ENCODE data around the gene ANXA5. TPM values are rescaled to one million over a fixed set of nuclear protein-coding genes. Genes with fewer than 3 reads are reported as not detected.

Gene ANXA5
- total RNA-seq, 2 donors from 2014 or later, result 212 to 241 TPM

- 38 to 40% methylated on average over 2 to 3 of the region's 3 CpGs for WGBS, 2 experiments (ENCODE audit: insufficient coverage in 1 of 2, insufficient read length in 1 of 2)
- Mint-ChIP-seq H3K4me1 (peaks cover 7% of the 10 kb centered on the region), H3K9me3 (no peaks in the 10 kb centered on the region), H3K4me3 (no peak overlapping the region), H3K27me3 (ENCODE audit: insufficient read depth) (no peaks in the 10 kb centered on the region), H3K36me3 (ENCODE audit: low read depth) (no peaks in the 10 kb centered on the region), H3K27ac (no peak overlapping the region)
- no peak for DNase-seq
- peak; percentile 81 for TF ChIP-seq CTCF (conservative IDR thresholded peaks at IDR 0.05)
- Histone ChIP-seq H3K4me3 (ENCODE audit: low read length) (no peak overlapping the region), H3K27me3 (ENCODE audit: control insufficient read depth, insufficient read depth, low read length, poor library complexity, severe bottlenecking) (no peaks in the 10 kb centered on the region), H3K27ac (ENCODE audit: low read depth, low read length) (no peak overlapping the region), H3K9me3 (ENCODE audit: control insufficient read depth, low read length) (no peaks in the 10 kb centered on the region), H3K36me3 (ENCODE audit: control insufficient read depth, insufficient read depth, low read length) (no peaks in the 10 kb centered on the region), H3K4me1 (ENCODE audit: control insufficient read depth, insufficient read depth, low read length) (peaks cover 4% of the 10 kb centered on the region), H3K9ac (ENCODE audit: extremely low read depth, low read length, poor library complexity, severe bottlenecking) (no peak overlapping the region)
Measured at GRCh38 chr4:121726642-121727268, 30.0 kb upstream of the ANXA5 start.

GRCh38 chr4:121724671-121725070 lies 27.9 kb upstream of the ANXA5 start:
- no peaks in the 10 kb centered on the region for H3K9me3 Mint-ChIP-seq
- Histone ChIP-seq H3K36me3 (ENCODE audit: control insufficient read depth, insufficient read depth, low read length) (no peaks in the 10 kb centered on the region), H3K9ac (ENCODE audit: extremely low read depth, low read length, poor library complexity, severe bottlenecking) (no peak overlapping the region), H3K4me1 (ENCODE audit: control insufficient read depth, insufficient read depth, low read length) (peaks cover 8% of the 10 kb centered on the region), H3K9me3 (ENCODE audit: control insufficient read depth, low read length) (no peaks in the 10 kb centered on the region), H3K27me3 (ENCODE audit: control insufficient read depth, insufficient read depth, low read length, poor library complexity, severe bottlenecking) (no peaks in the 10 kb centered on the region), H3K27ac (ENCODE audit: low read depth, low read length) (no peak overlapping the region), H3K4me3 (ENCODE audit: low read length) (no peak overlapping the region)
- WGBS, 2 experiments (ENCODE audit: insufficient coverage in 1 of 2, insufficient read length in 1 of 2), result 80 to 100% methylated on average over 1 of the region's 1 CpG
- no peak overlapping the region for H3K27ac Mint-ChIP-seq
- peaks cover 10% of the 10 kb centered on the region for H3K4me1 Mint-ChIP-seq
- H3K36me3 Mint-ChIP-seq (ENCODE audit: low read depth), result no peaks in the 10 kb centered on the region
- no peak for DNase-seq
- H3K4me3 Mint-ChIP-seq, result no peak overlapping the region
- no peaks in the 10 kb centered on the region for H3K27me3 Mint-ChIP-seq (ENCODE audit: insufficient read depth)
- TF ChIP-seq CTCF (conservative IDR thresholded peaks at IDR 0.05), result no peak

- no peak overlapping the region for H3K9ac ChIP-seq (ENCODE audit: extremely low read depth, low read length, poor library complexity, severe bottlenecking)
- Mint-ChIP-seq H3K9me3 (no peaks in the 10 kb centered on the region), H3K27ac (no peak overlapping the region), H3K4me3 (no peak overlapping the region), H3K36me3 (ENCODE audit: low read depth) (no peaks in the 10 kb centered on the region), H3K4me1 (peaks cover 10% of the 10 kb centered on the region), H3K27me3 (ENCODE audit: insufficient read depth) (no peaks in the 10 kb centered on the region)
- H3K4me1 ChIP-seq (ENCODE audit: control insufficient read depth, insufficient read depth, low read length), result peaks cover 8% of the 10 kb centered on the region
- no peaks in the 10 kb centered on the region for H3K36me3 ChIP-seq (ENCODE audit: control insufficient read depth, insufficient read depth, low read length)
- H3K9me3 ChIP-seq (ENCODE audit: control insufficient read depth, low read length), result no peaks in the 10 kb centered on the region
- H3K27ac ChIP-seq (ENCODE audit: low read depth, low read length), result no peak overlapping the region
- DNase-seq, result no peak
- H3K27me3 ChIP-seq (ENCODE audit: control insufficient read depth, insufficient read depth, low read length, poor library complexity, severe bottlenecking), result no peaks in the 10 kb centered on the region
- TF ChIP-seq CTCF (conservative IDR thresholded peaks at IDR 0.05), result no peak
- no peak overlapping the region for H3K4me3 ChIP-seq (ENCODE audit: low read length)
- WGBS, 2 experiments (ENCODE audit: insufficient coverage in 1 of 2, insufficient read length in 1 of 2), result 88 to 100% methylated on average over 1 of the region's 1 CpG
Measured at GRCh38 chr4:121721700-121722099, 24.9 kb upstream of the ANXA5 start.
